Panc1 (cell line): ENCODE results near the gene ATP1A1. TPM values are rescaled to one million over a fixed set of nuclear protein-coding genes. Genes with fewer than 3 reads are reported as not detected.

Experiments
- ATAC-seq: fragments of 200-7000 bp; cut with Tn5 transposase; 2 replicates; pipeline ENCODE4 v1.9.1; 2020; ENCODE audit warnings: mild to moderate bottlenecking, moderate library complexity
- Bru-seq: library from RNA; stranded (reverse); fragments of 400-500 nt; gene quantifications from one replicate; lab custom pipeline; 2021; lab: Mats Ljungman, UMichigan
- BruChase-seq, 2 experiments: library from RNA; stranded (reverse); fragments of 400-500 nt; gene quantifications; one replicate each; lab custom pipeline; 2021; lab: Mats Ljungman, UMichigan
- BruUV-seq: library from RNA; stranded (reverse); fragments of 400-500 nt; replicated peaks from 2 replicates; lab custom pipeline; 2021; lab: Mats Ljungman, UMichigan
- CTCF ChIA-PET: fragments of 300-600 bp; sonication (Branson Sonifier 250); formaldehyde crosslinking; loops from one replicate; lab custom pipeline; 2022; ENCODE audit warnings: antibody characterized with exemption; lab: Charles Lee
- POLR2A ChIA-PET: fragments of 300-600 bp; sonication (Branson Sonifier 250); formaldehyde crosslinking; loops from one replicate; lab custom pipeline; 2022; ENCODE audit warnings: antibody characterized with exemption; lab: Charles Lee
- DNase-seq: peaks from one replicate; pipeline ENCODE4 v3.0.0-alpha.2; 2010; ENCODE audit warnings: low read depth, low spot score
- H3K27ac ChIP-seq: 2 replicates; pipeline ENCODE4 v1.5.1; 2011; ENCODE audit warnings: mild to moderate bottlenecking, low read length, inconsistent platforms
- H3K27me3 ChIP-seq: fragments of 200-500 bp; sonication (Bioruptor generic); 2 replicates; pipeline ENCODE4 v1.6.0; 2014; ENCODE audit warnings: low read length, inconsistent platforms; ENCODE audit not compliant: control insufficient read depth, insufficient read depth
- H3K36me3 ChIP-seq: fragments of 200-500 bp; sonication (Bioruptor generic); 2 replicates; pipeline ENCODE4 v1.5.1; 2014; ENCODE audit warnings: inconsistent platforms, mild to moderate bottlenecking, low read length, moderate library complexity; ENCODE audit not compliant: control insufficient read depth, insufficient read depth
- H3K4me1 ChIP-seq: 2 replicates; pipeline ENCODE4 v1.5.1; 2011; ENCODE audit warnings: inconsistent platforms, mild to moderate bottlenecking, low read length, moderate library complexity; ENCODE audit not compliant: control insufficient read depth, insufficient read depth
- H3K4me3 ChIP-seq, 2 experiments: 2 replicates each; pipeline ENCODE4 v1.5.1; 2011 to 2012; ENCODE audit warnings: low read depth in 2 of 2, low read length in 2 of 2, mild to moderate bottlenecking in 2 of 2, inconsistent platforms in 1 of 2, moderate library complexity in 1 of 2
- H3K9me3 ChIP-seq: fragments of 200-500 bp; sonication (Bioruptor generic); 2 replicates; pipeline ENCODE4 v1.5.1; 2014; ENCODE audit warnings: low read depth, mild to moderate bottlenecking, inconsistent platforms, low read length, moderate library complexity; ENCODE audit not compliant: control insufficient read depth, insufficient read depth
- CTCF ChIP-seq: fragments of 450-650 bp; IDR thresholded peaks from 2 replicates; pipeline ENCODE4 v1.5.1; 2017; ENCODE audit warnings: mild to moderate bottlenecking
- POLR2AphosphoS5 ChIP-seq: IDR thresholded peaks from 2 replicates; pipeline ENCODE4 v1.6.1; 2012; ENCODE audit warnings: mild to moderate bottlenecking, low read depth, low read length, moderate library complexity
- REST ChIP-seq, 2 experiments: IDR thresholded peaks; 2 replicates each; pipeline ENCODE4 v1.6.1; 2011 to 2012; ENCODE audit warnings: low read depth in 2 of 2, control low read depth in 1 of 2, low read length in 1 of 2, mild to moderate bottlenecking in 1 of 2, moderate library complexity in 1 of 2; ENCODE audit not compliant: insufficient read depth in 1 of 2
- SIN3A ChIP-seq: IDR thresholded peaks from 2 replicates; pipeline ENCODE4 v1.6.1; 2012; ENCODE audit warnings: low read depth, mild to moderate bottlenecking, low read length, moderate library complexity, borderline replicate concordance; ENCODE audit not compliant: insufficient read depth
- TCF7L2 ChIP-seq: IDR thresholded peaks from 2 replicates; pipeline ENCODE4 v1.6.1; 2011; ENCODE audit warnings: mild to moderate bottlenecking, low read depth, low read length, inconsistent platforms
- in situ Hi-C: cut with HindIII; loops from 2 replicates; pipeline ENCODE4 v1.10.0; 2016; ENCODE audit warnings: low sequenced_read_pairs, low pct_unique_long_range_greater_than_20kb
- intact Hi-C: fragments of 100-400 bp; cut with micrococcal nuclease; formaldehyde crosslinking; loops from one replicate; pipeline ENCODE4 v1.10.0; 2022; ENCODE audit not compliant: unreplicated experiment
- long read RNA-seq: library from polyadenylated mRNA; unstranded; transcript quantifications from one replicate; pipeline ENCODE4 v2.0.0, GENCODE V29; 2021; ENCODE audit not compliant: unreplicated experiment
- polyA plus RNA-seq: library from polyadenylated mRNA; unstranded; fragments of >200 nt; gene quantifications from one replicate; pipeline ENCODE4 v1.2.1, GENCODE V29; 2012; ENCODE audit warnings: missing spikeins; ENCODE audit not compliant: insufficient read length
- total RNA-seq: library from RNA; stranded (reverse); gene quantifications from one replicate; pipeline ENCODE4 v1.2.1, GENCODE V29; 2021; ENCODE audit not compliant: unreplicated experiment

ATP1A1 gene
- total RNA-seq (131 TPM), Bru-seq, nascent RNA (percentile 76 among the genes with signal in this experiment), BruChase-seq, experiment 1, labeled RNA remaining after a 2-hour chase (percentile 78 among the genes with signal in this experiment), BruChase-seq, experiment 2, labeled RNA remaining after a 6-hour chase (percentile 89 among the genes with signal in this experiment)
- polyA plus RNA-seq, result 103 TPM
- long read RNA-seq, transcript ATP1A1-201 (23 exons, 3,654 nt), result major isoform, 90 of 184 reads
- long read RNA-seq, partial matches to known transcripts, result 85 of 184 reads
- long read RNA-seq, other reads (novel, unspliced or antisense), result 6 of 184 reads

GRCh38 chr1:116372651-116373430, at the start of gene ATP1A1:
Gene ATP1A1 (plus strand): TSS chr1:116373244. CDS start chr1:116373512, 268 bp downstream.
- in situ Hi-C loops (no loop called here), intact Hi-C loops (no loop called here)
- no peak for DNase-seq
- CTCF ChIA-PET, result interaction anchor here (0.7 kb wide), 1 partner anchor 687 kb away, joined by 7 read pairs; the partner anchor contains the start of gene TTF2
- ATAC-seq, result peak; percentile 88
- POLR2A ChIA-PET, result no interaction called here
- Histone ChIP-seq H3K27me3 (no peaks in the 10 kb centered on the region), H3K4me3 (peak within 1 kb of the TSS; percentile 66 to 69), H3K4me1 (peaks cover 26% of the 10 kb centered on the region), H3K27ac (peak within 1 kb of the TSS; percentile 86), H3K9me3 (no peaks in the 10 kb centered on the region), H3K36me3 (no peaks in the 10 kb centered on the region; the same call in 1 of the 2 replicates)
- no TSS peak for BruUV-seq
- TF ChIP-seq POLR2AphosphoS5, result peak; percentile 58; the same call in 1 of the 2 replicates
- TF ChIP-seq SIN3A, result no peak

GRCh38 chr1:116323491-116323890, 49.6 kb upstream of the ATP1A1 start:
- no TSS peak for BruUV-seq
- no peaks in the 10 kb centered on the region for H3K9me3 ChIP-seq
- in situ Hi-C loops (no loop called here), intact Hi-C loops (no loop called here)
- no peak for DNase-seq
- TF ChIP-seq TCF7L2, result no peak
- no peak for TF ChIP-seq SIN3A
- TF ChIP-seq REST (IDR thresholded peaks at IDR 0.05; ENCODE audit: insufficient read depth in 1 of 2, low read depth in 2 of 2, low read length in 1 of 2), result no peak
- TF ChIP-seq POLR2AphosphoS5, result no peak
- TF ChIP-seq CTCF, result no peak
- H3K27me3 ChIP-seq, result no peaks in the 10 kb centered on the region
- POLR2A ChIA-PET, result no interaction called here
- H3K36me3 ChIP-seq, result no peaks in the 10 kb centered on the region
- H3K4me1 ChIP-seq, result no peaks in the 10 kb centered on the region
- no peak for ATAC-seq
- H3K4me3 ChIP-seq, result no peak overlapping the region
- CTCF ChIA-PET, result no interaction called here
- H3K27ac ChIP-seq, result no peak overlapping the region
